GM12865 (cell line): ENCODE results near the gene PDE8A.

Source experiments
- DNase-seq: peaks from one replicate; pipeline ENCODE4 v3.0.0; 2010; ENCODE audit warnings: low read depth
- H3K4me3 ChIP-seq: 2 replicates; pipeline ENCODE4 v1.5.1; 2011; ENCODE audit warnings: mild to moderate bottlenecking, low read depth, low read length, control low read depth
- CTCF ChIP-seq: IDR thresholded peaks from 2 replicates; pipeline ENCODE4 v1.5.1; 2011; ENCODE audit warnings: low read length, control low read depth, low read depth, inconsistent platforms; ENCODE audit not compliant: insufficient read depth; ENCODE audit errors: missing control alignments

Gene PDE8A

GRCh38 chr15:85120351-85121113 lies 138.9 kb downstream of the PDE8A start:
- no peak for DNase-seq
- no peak overlapping the region for H3K4me3 ChIP-seq
- TF ChIP-seq CTCF = no peak

GRCh38 chr15:85124173-85124572 lies 142.5 kb downstream of the PDE8A start:
- no peak for TF ChIP-seq CTCF
- DNase-seq = no peak
- no peak overlapping the region for H3K4me3 ChIP-seq

- no peak for DNase-seq
- TF ChIP-seq CTCF = no peak
- no peak overlapping the region for H3K4me3 ChIP-seq
These were observed 143.5 kb downstream of the PDE8A start for GRCh38 chr15:85125056-85125661.

GRCh38 chr15:85128621-85129020 lies 147.0 kb downstream of the PDE8A start:
- no peak for DNase-seq
- TF ChIP-seq CTCF = no peak

GRCh38 chr15:85129881-85130280 lies 148.2 kb downstream of the PDE8A start:
- TF ChIP-seq CTCF = no peak
- no peak for DNase-seq
- H3K4me3 ChIP-seq = no peak overlapping the region

More at GRCh38 chr15:85128621-85129020, 147.0 kb downstream of the PDE8A start:
- H3K4me3 ChIP-seq = no peak overlapping the region

GRCh38 chr15:85131915-85132314 lies 150.3 kb downstream of the PDE8A start:
- H3K4me3 ChIP-seq = no peak overlapping the region
- TF ChIP-seq CTCF = no peak
- DNase-seq = no peak
